ENCODE data around the gene CEP76. TPM values are rescaled to one million over a fixed set of nuclear protein-coding genes. Genes with fewer than 3 reads are reported as not detected.

Gene CEP76
- polyA plus RNA-seq (2011; rRNA removed): 4.0 and 6.8 TPM in 2 replicates
- polyA minus RNA-seq (2011; rRNA and poly(A)+ RNA removed): 2.1 and 5.0 TPM in 2 replicates

- TF ChIP-seq, protein P1, sequence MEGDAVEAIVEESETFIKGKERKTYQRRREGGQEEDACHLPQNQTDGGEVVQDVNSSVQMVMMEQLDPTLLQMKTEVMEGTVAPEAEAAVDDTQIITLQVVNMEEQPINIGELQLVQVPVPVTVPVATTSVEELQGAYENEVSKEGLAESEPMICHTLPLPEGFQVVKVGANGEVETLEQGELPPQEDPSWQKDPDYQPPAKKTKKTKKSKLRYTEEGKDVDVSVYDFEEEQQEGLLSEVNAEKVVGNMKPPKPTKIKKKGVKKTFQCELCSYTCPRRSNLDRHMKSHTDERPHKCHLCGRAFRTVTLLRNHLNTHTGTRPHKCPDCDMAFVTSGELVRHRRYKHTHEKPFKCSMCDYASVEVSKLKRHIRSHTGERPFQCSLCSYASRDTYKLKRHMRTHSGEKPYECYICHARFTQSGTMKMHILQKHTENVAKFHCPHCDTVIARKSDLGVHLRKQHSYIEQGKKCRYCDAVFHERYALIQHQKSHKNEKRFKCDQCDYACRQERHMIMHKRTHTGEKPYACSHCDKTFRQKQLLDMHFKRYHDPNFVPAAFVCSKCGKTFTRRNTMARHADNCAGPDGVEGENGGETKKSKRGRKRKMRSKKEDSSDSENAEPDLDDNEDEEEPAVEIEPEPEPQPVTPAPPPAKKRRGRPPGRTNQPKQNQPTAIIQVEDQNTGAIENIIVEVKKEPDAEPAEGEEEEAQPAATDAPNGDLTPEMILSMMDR (IDR thresholded peaks at IDR 0.05; ENCODE audit: insufficient read depth, low read depth, low read length): peak; percentile 16; the same call in 1 of the 2 replicates
- Histone ChIP-seq H3K27me3 (ENCODE audit: control insufficient read depth, insufficient read depth, low read length) (no peaks in the 10 kb centered on the region), H3K4me3 (ENCODE audit: low read depth, low read length) (peak within 1 kb of the TSS; percentile 98), H3K36me3 (ENCODE audit: control insufficient read depth, insufficient read depth, low read length) (peaks cover 1% of the 10 kb centered on the region)
- POLR2A ChIA-PET: no interaction called here
- CTCF ChIA-PET: interaction anchor here (0.8 to 1.7 kb wide), 4 partner anchors 12 to 232 kb away, joined by 3 to 4 read pairs (median 4); no protein-coding TSS in a partner anchor
- DNase-seq (ENCODE audit: low read depth): peak; percentile 39
Observed at GRCh38 chr18:12702221-12703095, at the start of gene CEP76, which contains the start of gene PSMG2. Gene CEP76 (minus strand): TSS chr18:12702723. CDS start chr18:12702548, 175 bp downstream. Gene PSMG2 (plus strand): TSS chr18:12703042. CDS start chr18:12703108, 66 bp downstream.

GRCh38 chr18:12751891-12752290 is 49.4 kb upstream of the CEP76 start:
- ChIA-PET POLR2A (no interaction called here), CTCF (interaction anchor here (0.8 kb wide), 1 partner anchor 11 kb away, joined by 3 read pairs; no protein-coding TSS in a partner anchor)
- TF ChIP-seq, protein P1 (IDR thresholded peaks at IDR 0.05; ENCODE audit: insufficient read depth, low read depth, low read length): no peak
- no peak for DNase-seq (ENCODE audit: low read depth)
- Histone ChIP-seq H3K4me3 (ENCODE audit: low read depth, low read length) (no peak overlapping the region), H3K27me3 (ENCODE audit: control insufficient read depth, insufficient read depth, low read length) (no peaks in the 10 kb centered on the region), H3K36me3 (ENCODE audit: control insufficient read depth, insufficient read depth, low read length) (no peaks in the 10 kb centered on the region)

GRCh38 chr18:12751503-12751884 is 49.0 kb upstream of the CEP76 start:
- TF ChIP-seq, protein P1 (IDR thresholded peaks at IDR 0.05; ENCODE audit: insufficient read depth, low read depth, low read length): no peak
- CTCF ChIA-PET: interaction anchor here (0.8 kb wide), 1 partner anchor 10 kb away, joined by 3 read pairs; no protein-coding TSS in a partner anchor
- H3K4me3 ChIP-seq (ENCODE audit: low read depth, low read length): no peak overlapping the region
- POLR2A ChIA-PET: no interaction called here
- H3K27me3 ChIP-seq (ENCODE audit: control insufficient read depth, insufficient read depth, low read length): no peaks in the 10 kb centered on the region
- no peaks in the 10 kb centered on the region for H3K36me3 ChIP-seq (ENCODE audit: control insufficient read depth, insufficient read depth, low read length)
- no peak for DNase-seq (ENCODE audit: low read depth)

GRCh38 chr18:12750715-12751502 is 48.4 kb upstream of the CEP76 start:
- Histone ChIP-seq H3K4me3 (ENCODE audit: low read depth, low read length) (no peak overlapping the region), H3K27me3 (ENCODE audit: control insufficient read depth, insufficient read depth, low read length) (no peaks in the 10 kb centered on the region), H3K36me3 (ENCODE audit: control insufficient read depth, insufficient read depth, low read length) (no peaks in the 10 kb centered on the region)
- TF ChIP-seq, protein P1 (IDR thresholded peaks at IDR 0.05; ENCODE audit: insufficient read depth, low read depth, low read length): no peak
- ChIA-PET CTCF (interaction anchor here (0.7 to 4.0 kb wide), 3 partner anchors 10 to 143 kb away, joined by 3 to 20 read pairs (median 3); no protein-coding TSS in a partner anchor), POLR2A (no interaction called here)
- DNase-seq (ENCODE audit: low read depth): no peak

Data from BJ (cell line).